Measurements from ENCODE around the gene GBP4.

The GBP4 gene

DNA sequence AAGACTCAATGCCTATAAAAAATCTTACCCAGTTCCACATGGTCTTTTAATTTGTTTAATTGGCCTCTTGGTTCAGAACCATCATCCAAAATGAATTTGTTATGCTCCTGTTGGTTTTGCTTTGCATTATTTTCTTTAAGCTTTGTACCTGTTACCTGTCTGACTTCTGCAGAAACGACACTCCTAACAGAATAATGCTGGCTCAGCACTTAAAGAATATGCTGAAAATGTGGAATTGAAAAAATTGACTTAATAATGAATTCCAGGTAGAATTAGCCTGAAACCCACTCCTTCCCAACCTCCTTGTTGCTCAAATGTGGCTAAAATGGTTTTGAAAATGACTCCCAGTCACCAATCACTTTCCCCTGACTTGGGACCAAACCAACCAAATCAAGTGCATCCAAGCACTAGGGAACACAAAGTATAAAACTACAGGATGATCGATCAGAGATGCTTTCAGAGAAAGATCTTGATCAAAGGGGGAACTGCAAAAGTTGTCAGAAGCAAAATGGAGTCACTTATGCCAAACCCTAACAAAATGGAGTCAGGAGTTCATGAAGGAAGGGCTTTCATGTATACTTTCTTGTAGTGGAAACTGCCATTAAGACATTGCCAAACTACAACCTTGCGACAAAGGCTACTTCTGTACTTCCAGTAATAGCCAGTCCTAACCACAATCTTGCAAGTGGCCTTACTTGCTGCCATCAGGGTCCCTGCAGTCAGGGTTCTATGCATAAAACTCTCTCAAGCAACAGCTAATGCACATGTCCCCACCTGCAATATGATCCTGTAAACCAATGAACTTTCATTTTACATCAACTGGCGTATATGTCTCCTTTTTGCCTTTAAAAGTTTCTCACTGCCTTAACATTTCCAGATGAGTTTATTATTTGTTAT is 28.3 kb downstream of the GBP4 start:
- in situ Hi-C loops (cut with HindIII; ENCODE audit: low pct_ligation_motif_present, low sequenced_read_pairs) = no loop called here
- DNase-seq = no peak
- H3K27ac ChIP-seq = no peak overlapping the region

DNA sequence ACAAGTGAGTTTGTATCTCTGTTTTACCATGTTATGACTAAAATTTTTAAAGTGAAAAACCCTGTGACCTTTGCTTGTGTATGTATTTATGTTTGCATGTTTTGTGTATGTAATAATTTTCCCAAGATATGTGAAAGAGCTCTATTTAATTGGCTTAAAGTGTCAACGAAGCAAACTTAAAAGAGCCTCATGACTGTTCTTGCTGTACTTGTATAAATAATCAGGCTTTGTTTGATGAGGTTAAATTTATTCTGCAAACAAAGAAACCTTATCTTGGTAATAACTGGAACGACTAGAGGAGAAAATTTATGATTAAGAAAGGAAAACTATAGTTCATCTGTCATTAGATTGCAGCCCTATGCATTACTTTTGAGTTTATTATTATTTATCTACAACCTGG is 29.6 kb downstream of the GBP4 start:
- TF ChIP-seq, protein P1, sequence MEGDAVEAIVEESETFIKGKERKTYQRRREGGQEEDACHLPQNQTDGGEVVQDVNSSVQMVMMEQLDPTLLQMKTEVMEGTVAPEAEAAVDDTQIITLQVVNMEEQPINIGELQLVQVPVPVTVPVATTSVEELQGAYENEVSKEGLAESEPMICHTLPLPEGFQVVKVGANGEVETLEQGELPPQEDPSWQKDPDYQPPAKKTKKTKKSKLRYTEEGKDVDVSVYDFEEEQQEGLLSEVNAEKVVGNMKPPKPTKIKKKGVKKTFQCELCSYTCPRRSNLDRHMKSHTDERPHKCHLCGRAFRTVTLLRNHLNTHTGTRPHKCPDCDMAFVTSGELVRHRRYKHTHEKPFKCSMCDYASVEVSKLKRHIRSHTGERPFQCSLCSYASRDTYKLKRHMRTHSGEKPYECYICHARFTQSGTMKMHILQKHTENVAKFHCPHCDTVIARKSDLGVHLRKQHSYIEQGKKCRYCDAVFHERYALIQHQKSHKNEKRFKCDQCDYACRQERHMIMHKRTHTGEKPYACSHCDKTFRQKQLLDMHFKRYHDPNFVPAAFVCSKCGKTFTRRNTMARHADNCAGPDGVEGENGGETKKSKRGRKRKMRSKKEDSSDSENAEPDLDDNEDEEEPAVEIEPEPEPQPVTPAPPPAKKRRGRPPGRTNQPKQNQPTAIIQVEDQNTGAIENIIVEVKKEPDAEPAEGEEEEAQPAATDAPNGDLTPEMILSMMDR (IDR thresholded peaks at IDR 0.05; ENCODE audit: low read depth, low read length, missing control alignments) = no peak
- no peak overlapping the region for H3K4me3 ChIP-seq (ENCODE audit: low read depth, low read length)
- no peak for DNase-seq
- in situ Hi-C loops (cut with HindIII; ENCODE audit: low pct_ligation_motif_present, low sequenced_read_pairs) = no loop called here
- H3K27me3 ChIP-seq (replicated peaks) = no peaks in the 10 kb centered on the region
- H3K36me3 ChIP-seq (replicated peaks) = no peaks in the 10 kb centered on the region
- no peak overlapping the region for H3K27ac ChIP-seq

More for the DNA sequence above, 28.3 kb downstream of the GBP4 start:
- H3K36me3 ChIP-seq (replicated peaks) = no peaks in the 10 kb centered on the region
- TF ChIP-seq, protein P1 (IDR thresholded peaks at IDR 0.05; ENCODE audit: low read depth, low read length, missing control alignments) = no peak
- H3K27me3 ChIP-seq (replicated peaks) = no peaks in the 10 kb centered on the region
- no peak overlapping the region for H3K4me3 ChIP-seq (ENCODE audit: low read depth, low read length)

DNA sequence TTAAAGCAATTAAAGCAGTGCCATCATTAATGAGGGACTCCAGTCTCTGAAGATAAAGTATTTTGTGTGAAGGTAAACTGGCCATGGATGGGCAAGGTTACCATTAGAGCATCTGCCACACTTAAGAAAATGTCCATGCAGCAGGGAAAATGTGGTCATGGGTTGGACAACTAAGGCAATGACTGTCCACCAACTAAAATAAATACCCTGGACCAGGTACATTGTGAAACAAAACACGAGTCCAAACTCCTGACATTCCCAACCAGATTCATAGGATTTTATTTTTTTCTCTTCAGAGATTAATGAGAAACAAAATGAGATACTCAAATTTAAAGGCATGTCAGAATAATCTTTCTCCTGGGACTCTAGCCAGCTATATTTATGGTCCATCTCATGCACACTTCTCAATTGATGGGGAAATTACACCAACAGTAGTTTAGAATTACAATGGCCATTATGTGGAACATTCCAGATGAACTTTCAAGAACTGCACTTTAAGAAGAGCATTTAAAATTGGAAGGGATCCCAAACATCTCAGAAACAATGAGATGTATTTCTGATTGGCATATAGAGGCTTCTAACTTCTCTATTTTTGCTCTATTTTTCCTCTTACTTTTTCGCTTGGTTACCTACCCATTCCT is 31.0 kb downstream of the GBP4 start:
- Histone ChIP-seq H3K27me3 (replicated peaks) (no peaks in the 10 kb centered on the region), H3K27ac (no peak overlapping the region), H3K4me3 (ENCODE audit: low read depth, low read length) (no peak overlapping the region), H3K36me3 (replicated peaks) (no peaks in the 10 kb centered on the region)
- in situ Hi-C loops (cut with HindIII; ENCODE audit: low pct_ligation_motif_present, low sequenced_read_pairs) = no loop called here
- TF ChIP-seq, protein P1 (IDR thresholded peaks at IDR 0.05; ENCODE audit: low read depth, low read length, missing control alignments) = no peak
- DNase-seq = no peak

DNA sequence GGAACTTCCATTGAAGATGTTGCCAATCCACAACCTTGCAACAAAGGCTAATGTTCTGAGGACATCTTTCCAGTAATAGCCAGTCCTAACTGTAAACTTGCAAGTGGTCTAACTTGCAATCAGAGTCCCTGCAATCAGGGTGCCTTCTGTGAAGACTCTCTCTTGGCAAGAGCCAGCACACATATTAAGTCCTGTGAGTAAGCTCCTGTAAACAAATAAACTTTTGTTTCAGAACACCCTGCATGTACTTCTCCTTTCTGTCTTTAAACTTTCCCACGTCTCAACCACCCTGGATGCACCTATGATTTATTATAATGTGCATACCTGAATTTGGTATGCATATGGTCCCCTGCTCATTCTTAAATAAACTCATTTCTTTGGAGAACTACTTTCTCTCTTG is 32.0 kb downstream of the GBP4 start:
- Histone ChIP-seq H3K4me3 (ENCODE audit: low read depth, low read length) (no peak overlapping the region), H3K36me3 (replicated peaks) (no peaks in the 10 kb centered on the region), H3K27ac (no peak overlapping the region), H3K27me3 (replicated peaks) (no peaks in the 10 kb centered on the region)
- no peak for DNase-seq
- TF ChIP-seq, protein P1 (IDR thresholded peaks at IDR 0.05; ENCODE audit: low read depth, low read length, missing control alignments) = no peak
- in situ Hi-C loops (cut with HindIII; ENCODE audit: low pct_ligation_motif_present, low sequenced_read_pairs) = no loop called here

DNA sequence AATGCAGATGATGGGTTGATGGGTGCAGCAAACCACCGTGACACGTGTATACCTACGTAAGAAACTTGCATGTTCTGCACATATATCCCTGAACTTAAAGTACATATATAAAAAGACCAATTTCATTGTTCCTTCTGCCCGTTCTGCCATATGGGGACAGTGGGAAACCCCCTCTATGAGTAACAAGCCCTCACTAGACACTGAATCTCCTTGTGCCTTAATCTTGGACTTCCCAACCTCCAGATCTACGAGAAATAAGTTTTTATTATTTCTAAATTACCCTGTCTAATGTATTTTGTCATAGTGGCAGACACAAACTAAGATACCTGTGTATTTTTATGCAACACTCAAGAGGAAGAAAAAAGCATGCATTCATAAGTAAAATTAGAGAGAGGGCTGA is 32.9 kb downstream of the GBP4 start:
- no peaks in the 10 kb centered on the region for H3K27me3 ChIP-seq (replicated peaks)
- in situ Hi-C loops (cut with HindIII; ENCODE audit: low pct_ligation_motif_present, low sequenced_read_pairs) = no loop called here
- no peak overlapping the region for H3K4me3 ChIP-seq (ENCODE audit: low read depth, low read length)
- TF ChIP-seq, protein P1 (IDR thresholded peaks at IDR 0.05; ENCODE audit: low read depth, low read length, missing control alignments) = no peak
- H3K27ac ChIP-seq = no peak overlapping the region
- H3K36me3 ChIP-seq (replicated peaks) = no peaks in the 10 kb centered on the region
- no peak for DNase-seq
